GM18858 (cell line): ENCODE data around the gene IL1RAPL1.
A peak's percentile ranks its signal among the peaks of the same experiment; 100 is the strongest.

Experiments used
- ATAC-seq: cut with Tn5 transposase; IDR thresholded peaks from one replicate; pipeline ENCODE4 v1.9.1; 2021; ENCODE audit not compliant: unreplicated experiment

The IL1RAPL1 gene

GRCh38 chrX:29488919-29489318, 901.7 kb downstream of the IL1RAPL1 start:
- peak; percentile 58 for ATAC-seq

GRCh38 chrX:29490606-29491005, 903.4 kb downstream of the IL1RAPL1 start:
- no peak for ATAC-seq

- ATAC-seq: no peak
These were observed 904.4 kb downstream of the IL1RAPL1 start for GRCh38 chrX:29491659-29492058.

GRCh38 chrX:29496636-29497180, 909.5 kb downstream of the IL1RAPL1 start:
- no peak for ATAC-seq

- no peak for ATAC-seq
These were observed 919.5 kb downstream of the IL1RAPL1 start for GRCh38 chrX:29506729-29507128.

- no peak for ATAC-seq
These were observed 930.9 kb downstream of the IL1RAPL1 start for GRCh38 chrX:29518100-29518499.

- ATAC-seq: peak; percentile 65
These were observed 941.0 kb downstream of the IL1RAPL1 start for GRCh38 chrX:29528281-29528680.

- no peak for ATAC-seq
These were observed 943.3 kb downstream of the IL1RAPL1 start for GRCh38 chrX:29530501-29530900.

GRCh38 chrX:29531336-29531735, 944.1 kb downstream of the IL1RAPL1 start:
- peak; percentile 89 for ATAC-seq

GRCh38 chrX:29535212-29536162, 948.2 kb downstream of the IL1RAPL1 start:
- ATAC-seq: no peak

- ATAC-seq: peak; percentile 45
These were observed 953.8 kb downstream of the IL1RAPL1 start for GRCh38 chrX:29541038-29541437.

- ATAC-seq: peak; percentile 41
These were observed 954.9 kb downstream of the IL1RAPL1 start for GRCh38 chrX:29542152-29542551.

GRCh38 chrX:29545878-29546277, 958.6 kb downstream of the IL1RAPL1 start:
- no peak for ATAC-seq

- peak; percentile 31 for ATAC-seq
These were observed 960.6 kb downstream of the IL1RAPL1 start for GRCh38 chrX:29547877-29548276.

GRCh38 chrX:29553542-29553941, 966.3 kb downstream of the IL1RAPL1 start:
- ATAC-seq: no peak

- peak; percentile 98 for ATAC-seq
These were observed 968.3 kb downstream of the IL1RAPL1 start for GRCh38 chrX:29555465-29556091.

- ATAC-seq: no peak
These were observed 972.8 kb downstream of the IL1RAPL1 start for GRCh38 chrX:29560065-29560464.

- ATAC-seq: no peak
These were observed 974.2 kb downstream of the IL1RAPL1 start for GRCh38 chrX:29561417-29561816.

- ATAC-seq: no peak
These were observed 993.3 kb downstream of the IL1RAPL1 start for GRCh38 chrX:29580560-29580959.

GRCh38 chrX:29581223-29581622, 994.0 kb downstream of the IL1RAPL1 start:
- ATAC-seq: no peak

GRCh38 chrX:29587107-29587506, 999.9 kb downstream of the IL1RAPL1 start:
- peak; percentile 69 for ATAC-seq

GRCh38 chrX:29590921-29591320, 1003.7 kb downstream of the IL1RAPL1 start:
- no peak for ATAC-seq
